ENCODE measurements around the gene PRKAR1B.

PRKAR1B gene

GRCh38 chr7:676972-677385 lies 50.1 kb downstream of the PRKAR1B start:
- Mint-ChIP-seq H3K4me1 (no peaks in the 10 kb centered on the region), H3K9me3 (peaks cover 17% of the 10 kb centered on the region), H3K27me3 (ENCODE audit: low read depth, poor library complexity) (no peaks in the 10 kb centered on the region), H3K4me3 (no peak overlapping the region), H3K36me3 (ENCODE audit: low read depth) (peaks cover 70% of the 10 kb centered on the region), H3K27ac (no peak overlapping the region)
- TF ChIP-seq CTCF (IDR thresholded peaks at IDR 0.05): no peak
- DNase-seq: no peak

- peaks cover 14% of the 10 kb centered on the region for H3K9me3 Mint-ChIP-seq
- peak overlapping the region; percentile 27 for H3K27ac Mint-ChIP-seq
- H3K4me1 Mint-ChIP-seq: no peaks in the 10 kb centered on the region
- DNase-seq: no peak
- no peaks in the 10 kb centered on the region for H3K27me3 Mint-ChIP-seq (ENCODE audit: low read depth, poor library complexity)
- TF ChIP-seq CTCF (IDR thresholded peaks at IDR 0.05): no peak
- peaks cover 66% of the 10 kb centered on the region for H3K36me3 Mint-ChIP-seq (ENCODE audit: low read depth)
- H3K4me3 Mint-ChIP-seq: no peak overlapping the region
Measured at GRCh38 chr7:676246-676971, 50.7 kb downstream of the PRKAR1B start.

- Mint-ChIP-seq H3K9me3 (peaks cover 7% of the 10 kb centered on the region), H3K27ac (no peak overlapping the region), H3K36me3 (ENCODE audit: low read depth) (peaks cover 50% of the 10 kb centered on the region), H3K4me3 (no peak overlapping the region), H3K27me3 (ENCODE audit: low read depth, poor library complexity) (no peaks in the 10 kb centered on the region), H3K4me1 (no peaks in the 10 kb centered on the region)
- DNase-seq: no peak
- no peak for TF ChIP-seq CTCF (IDR thresholded peaks at IDR 0.05)
Measured at GRCh38 chr7:674454-675410, 52.3 kb downstream of the PRKAR1B start.

GRCh38 chr7:673681-674453 lies 53.2 kb downstream of the PRKAR1B start:
- H3K4me3 Mint-ChIP-seq: no peak overlapping the region
- peak overlapping the region; percentile 49 for H3K27ac Mint-ChIP-seq
- no peaks in the 10 kb centered on the region for H3K27me3 Mint-ChIP-seq (ENCODE audit: low read depth, poor library complexity)
- H3K9me3 Mint-ChIP-seq: peaks cover 3% of the 10 kb centered on the region
- H3K36me3 Mint-ChIP-seq (ENCODE audit: low read depth): peaks cover 46% of the 10 kb centered on the region
- no peaks in the 10 kb centered on the region for H3K4me1 Mint-ChIP-seq
- TF ChIP-seq CTCF (IDR thresholded peaks at IDR 0.05): no peak
- no peak for DNase-seq

- no peak overlapping the region for H3K4me3 Mint-ChIP-seq
- no peak for DNase-seq
- no peaks in the 10 kb centered on the region for H3K4me1 Mint-ChIP-seq
- H3K9me3 Mint-ChIP-seq: peaks cover 6% of the 10 kb centered on the region
- no peak for TF ChIP-seq CTCF (IDR thresholded peaks at IDR 0.05)
- H3K27me3 Mint-ChIP-seq (ENCODE audit: low read depth, poor library complexity): no peaks in the 10 kb centered on the region
- no peak overlapping the region for H3K27ac Mint-ChIP-seq
- H3K36me3 Mint-ChIP-seq (ENCODE audit: low read depth): peaks cover 45% of the 10 kb centered on the region
Measured at GRCh38 chr7:672891-673290, 54.2 kb downstream of the PRKAR1B start.
